ENCODE data around the gene ADARB2.
"Not testable (repeated sequence)": the region's sequence is repeated elsewhere in the genome, so short reads cannot be mapped to it uniquely, and the experiment has no call there.

The ADARB2 gene

DNA sequence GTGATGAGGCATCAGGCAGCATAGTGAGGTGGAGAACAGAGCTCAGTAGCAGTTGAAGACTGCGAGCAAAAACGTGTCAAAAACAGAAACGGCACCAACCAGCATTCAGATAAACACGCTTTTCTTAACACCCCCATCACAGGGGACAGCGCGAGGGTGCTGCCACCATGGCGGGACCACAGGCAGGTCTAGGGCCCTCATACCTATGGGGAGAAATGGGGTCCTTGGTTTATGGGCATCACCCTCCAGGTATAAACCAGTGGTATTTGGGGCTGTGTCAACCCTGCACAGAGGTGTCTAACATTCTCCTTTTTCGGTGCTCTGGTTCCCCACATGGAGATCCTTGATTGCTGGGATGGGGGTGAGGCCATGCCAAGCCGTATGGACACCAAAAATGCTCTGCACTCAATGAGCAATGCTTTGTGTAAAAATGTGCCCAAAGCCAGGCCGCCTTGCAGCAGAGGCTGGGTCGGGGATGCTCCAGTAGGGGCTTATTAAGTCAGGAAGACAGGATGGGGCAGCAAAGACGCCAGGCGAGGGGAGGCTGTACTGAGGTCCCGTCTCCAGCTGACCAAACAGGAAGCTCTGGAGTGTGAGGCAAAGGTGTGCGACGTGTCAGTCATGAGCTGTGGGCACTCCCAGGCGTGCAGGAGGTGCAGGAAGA is 489.6 kb downstream of the ADARB2 start:
- no peak for DNase-seq (ENCODE audit: low read depth in 2 of 3, low spot score in 1 of 3)

DNA sequence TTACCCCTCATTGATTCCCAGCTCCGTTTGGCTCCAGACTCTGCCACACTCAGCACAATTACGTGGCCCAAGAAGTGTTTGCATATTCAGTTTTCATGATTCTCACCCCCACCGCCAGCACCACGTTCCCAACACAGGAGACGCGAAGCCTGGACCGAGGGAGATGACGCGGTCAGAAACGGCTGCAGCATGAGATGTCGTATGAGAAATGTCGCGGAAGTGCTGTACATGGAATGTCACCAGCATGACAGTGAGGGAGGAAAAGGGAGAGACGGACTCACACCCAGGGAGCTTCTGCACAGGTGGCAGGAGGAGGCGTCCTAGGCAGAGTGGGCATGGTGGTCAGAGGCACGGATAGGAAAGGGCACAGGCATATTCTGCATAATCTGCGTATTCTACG is 492.8 kb downstream of the ADARB2 start:
- DNase-seq (ENCODE audit: low read depth in 2 of 3, low spot score in 1 of 3) = no peak

GRCh38 chr10:1243486-1244234 is 493.7 kb downstream of the ADARB2 start:
- DNase-seq (ENCODE audit: low read depth in 2 of 3, low spot score in 1 of 3) = no peak

GRCh38 chr10:1242975-1243374 is 494.4 kb downstream of the ADARB2 start:
- no peak for DNase-seq (ENCODE audit: low read depth in 2 of 3, low spot score in 1 of 3)

DNA sequence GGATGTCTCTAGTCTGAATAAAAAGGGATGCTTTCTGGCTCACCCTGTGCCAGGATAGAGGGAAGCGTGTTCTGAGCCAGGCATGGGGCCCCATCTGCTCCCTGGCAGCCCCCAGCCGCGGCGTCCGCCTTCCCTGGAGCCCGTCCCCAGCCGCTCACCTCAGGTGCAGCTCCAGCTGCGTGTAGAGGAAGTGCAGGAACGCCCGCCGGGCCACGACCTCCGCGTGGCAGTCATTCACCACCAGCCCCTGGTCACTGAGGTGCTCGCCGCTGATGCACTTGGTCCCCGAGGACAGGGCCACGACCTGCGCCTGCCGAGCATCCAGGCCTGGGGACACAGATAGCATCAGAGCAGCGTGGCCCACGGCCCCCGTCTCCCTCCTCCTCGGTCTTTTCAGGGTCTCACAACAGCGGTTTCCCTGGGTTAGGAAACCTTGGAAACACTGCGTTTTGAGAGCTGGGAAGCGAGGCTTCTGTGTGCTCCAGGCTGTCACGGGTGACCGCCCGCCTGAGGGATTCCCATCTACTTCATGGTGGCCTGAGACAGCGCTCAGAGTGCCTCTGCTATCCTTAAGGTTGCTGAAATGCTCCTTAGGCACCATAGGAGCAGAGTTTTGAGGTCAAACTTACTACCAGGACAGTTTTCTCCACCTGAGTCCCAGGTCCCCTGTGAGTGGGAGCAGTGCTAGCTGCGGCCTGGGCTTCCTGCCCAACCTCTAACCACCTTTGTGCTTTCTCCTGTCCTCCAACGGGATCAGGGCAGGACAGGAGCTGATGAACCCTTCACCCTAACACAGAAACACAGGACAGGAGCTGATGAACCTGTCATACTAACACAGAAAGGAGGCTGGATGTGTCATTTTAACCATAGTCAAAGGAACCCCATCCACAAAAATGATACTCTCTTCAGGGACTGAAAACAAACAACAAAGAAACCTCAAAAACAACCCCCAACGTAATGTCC is 495.1 kb downstream of the ADARB2 start:
- DNase-seq (ENCODE audit: low read depth in 2 of 3, low spot score in 1 of 3) = no peak

DNA sequence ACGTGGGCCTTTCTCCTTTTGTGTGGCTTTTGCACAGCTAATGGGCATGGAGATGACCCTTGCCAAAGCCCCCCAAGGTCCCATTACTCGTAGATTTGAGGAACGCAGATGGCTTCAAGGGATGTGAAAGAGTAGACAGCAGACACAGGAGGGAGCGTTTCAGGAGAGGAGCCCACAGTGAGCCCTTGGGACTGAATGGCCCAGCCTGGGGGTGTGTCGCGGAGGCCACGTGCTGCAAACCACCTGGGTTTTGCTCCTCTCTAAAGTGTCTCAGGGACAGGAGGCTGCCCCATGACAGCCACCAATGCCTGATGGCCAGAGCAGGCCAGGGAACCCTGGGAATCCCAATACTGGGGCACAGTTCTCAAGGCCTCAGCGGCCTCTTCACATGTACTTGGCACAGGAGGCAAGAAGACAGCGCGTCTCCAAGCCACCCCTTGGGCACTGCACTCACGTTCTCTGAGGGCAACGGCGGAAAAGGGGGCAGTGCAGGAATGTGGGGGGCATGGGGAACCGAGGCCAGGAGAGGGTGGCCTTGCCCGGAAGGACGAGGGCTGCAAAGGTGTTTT is 495.9 kb downstream of the ADARB2 start:
- DNase-seq (ENCODE audit: low read depth in 2 of 3, low spot score in 1 of 3) = no peak

DNA sequence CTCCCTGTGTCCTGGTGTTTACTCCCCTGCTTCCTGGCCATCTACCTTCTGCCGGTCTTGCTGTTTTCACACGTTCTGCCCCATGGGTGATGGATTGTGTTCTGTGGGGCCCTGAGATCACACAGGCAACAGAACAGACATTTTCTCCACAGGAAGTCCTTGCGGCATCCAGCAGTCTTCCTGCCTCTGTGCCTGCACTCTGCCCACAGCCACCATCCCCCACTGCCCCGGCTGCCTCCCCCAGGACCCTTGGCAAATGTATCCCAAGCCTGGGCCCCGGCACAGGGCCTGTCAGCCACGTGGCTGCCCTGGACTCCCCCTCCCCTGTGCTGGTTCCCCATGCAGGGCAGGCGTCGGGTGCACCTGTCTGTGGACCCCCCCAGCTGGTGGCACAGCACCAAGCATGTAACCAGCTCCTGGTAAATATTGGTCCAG is 497.0 kb downstream of the ADARB2 start:
- no peak for DNase-seq (ENCODE audit: low read depth in 2 of 3, low spot score in 1 of 3)

DNA sequence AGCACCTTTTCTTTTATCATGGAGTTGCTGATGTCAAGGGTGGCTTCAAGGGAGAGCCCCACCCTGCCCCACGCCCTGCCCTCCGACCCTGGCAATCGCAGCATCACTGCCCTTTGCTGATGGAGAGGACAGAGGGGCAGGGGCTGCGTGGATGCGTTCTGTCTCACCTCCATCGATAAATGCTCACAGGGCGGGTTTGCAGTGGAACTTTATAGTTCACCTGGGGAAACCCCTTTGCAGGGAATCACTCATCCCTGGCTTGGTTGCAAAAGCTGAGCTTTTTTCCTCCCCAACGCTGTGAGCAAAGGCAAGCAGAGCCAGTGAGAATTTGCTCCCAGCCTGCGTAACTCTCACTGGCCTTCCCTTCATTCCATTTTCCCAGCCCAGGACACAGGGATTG is 504.3 kb downstream of the ADARB2 start:
- no peak for DNase-seq (ENCODE audit: low read depth in 2 of 3, low spot score in 1 of 3)

DNA sequence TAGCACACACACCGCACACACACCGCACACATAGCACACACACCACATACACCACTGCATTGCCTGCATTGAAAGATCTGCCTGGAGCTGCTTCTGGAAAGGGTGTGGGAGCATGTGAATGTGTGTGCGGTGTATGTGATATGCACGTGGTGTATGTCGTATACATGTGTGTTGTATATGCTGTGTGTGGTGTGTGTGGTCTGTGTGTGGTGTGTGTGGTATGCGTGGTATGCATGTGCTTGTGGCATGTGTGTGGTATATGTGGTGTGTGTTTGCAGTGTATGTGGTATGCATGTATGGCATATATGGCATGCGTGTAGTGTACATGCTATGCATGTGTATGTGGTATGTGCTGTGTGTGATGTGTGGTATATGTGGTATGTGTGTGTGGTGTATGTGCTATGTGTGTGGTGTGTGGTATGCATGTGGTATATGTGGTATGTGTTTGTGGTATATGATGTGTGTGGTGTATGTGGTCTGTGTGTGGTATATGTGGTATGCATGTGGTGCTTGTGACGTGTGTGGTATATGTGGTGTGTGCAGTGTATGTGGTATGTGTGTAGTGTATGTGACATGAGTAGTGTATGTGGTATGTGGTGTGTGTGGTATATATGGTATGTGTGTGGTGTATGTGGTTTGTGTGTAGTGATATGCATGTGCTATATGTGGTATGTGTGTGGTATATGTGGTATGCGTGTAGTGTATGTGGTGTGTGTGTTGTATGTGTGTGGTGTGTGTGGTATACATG is 505.0 kb downstream of the ADARB2 start:
- DNase-seq (ENCODE audit: low read depth in 2 of 3, low spot score in 1 of 3) = no peak

GRCh38 chr10:1230592-1231275 is 506.6 kb downstream of the ADARB2 start:
- DNase-seq (ENCODE audit: low read depth in 2 of 3, low spot score in 1 of 3) = no peak

GRCh38 chr10:1230138-1230537 is 507.2 kb downstream of the ADARB2 start:
- no peak for DNase-seq (ENCODE audit: low read depth in 2 of 3, low spot score in 1 of 3)

- no peak for DNase-seq (ENCODE audit: low read depth in 2 of 3, low spot score in 1 of 3)
Observed at GRCh38 chr10:1229574-1229973, 507.8 kb downstream of the ADARB2 start.

DNA sequence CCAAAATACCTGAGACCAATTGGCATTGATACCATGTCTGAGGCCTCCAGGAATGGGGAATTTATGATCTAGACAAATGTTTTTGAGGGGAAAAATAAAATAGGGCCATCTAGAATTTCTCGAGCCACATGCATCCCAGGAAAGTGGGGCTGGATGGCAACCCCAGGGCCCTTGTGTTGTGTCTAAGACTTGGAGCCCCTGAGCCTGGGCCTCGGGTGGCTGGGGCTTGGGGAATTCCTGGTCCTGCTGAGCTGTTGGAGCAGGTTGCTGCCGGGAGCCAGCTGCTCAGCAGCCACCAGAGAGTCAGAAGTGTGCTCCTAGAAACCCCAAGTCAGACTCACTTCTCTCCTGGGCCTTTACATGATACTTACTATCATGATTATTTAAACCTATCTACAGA is 508.2 kb downstream of the ADARB2 start:
- no peak for DNase-seq (ENCODE audit: low read depth in 2 of 3, low spot score in 1 of 3)

GRCh38 chr10:1228467-1228975 is 508.8 kb downstream of the ADARB2 start:
- no peak for DNase-seq (ENCODE audit: low read depth in 2 of 3, low spot score in 1 of 3)

DNA sequence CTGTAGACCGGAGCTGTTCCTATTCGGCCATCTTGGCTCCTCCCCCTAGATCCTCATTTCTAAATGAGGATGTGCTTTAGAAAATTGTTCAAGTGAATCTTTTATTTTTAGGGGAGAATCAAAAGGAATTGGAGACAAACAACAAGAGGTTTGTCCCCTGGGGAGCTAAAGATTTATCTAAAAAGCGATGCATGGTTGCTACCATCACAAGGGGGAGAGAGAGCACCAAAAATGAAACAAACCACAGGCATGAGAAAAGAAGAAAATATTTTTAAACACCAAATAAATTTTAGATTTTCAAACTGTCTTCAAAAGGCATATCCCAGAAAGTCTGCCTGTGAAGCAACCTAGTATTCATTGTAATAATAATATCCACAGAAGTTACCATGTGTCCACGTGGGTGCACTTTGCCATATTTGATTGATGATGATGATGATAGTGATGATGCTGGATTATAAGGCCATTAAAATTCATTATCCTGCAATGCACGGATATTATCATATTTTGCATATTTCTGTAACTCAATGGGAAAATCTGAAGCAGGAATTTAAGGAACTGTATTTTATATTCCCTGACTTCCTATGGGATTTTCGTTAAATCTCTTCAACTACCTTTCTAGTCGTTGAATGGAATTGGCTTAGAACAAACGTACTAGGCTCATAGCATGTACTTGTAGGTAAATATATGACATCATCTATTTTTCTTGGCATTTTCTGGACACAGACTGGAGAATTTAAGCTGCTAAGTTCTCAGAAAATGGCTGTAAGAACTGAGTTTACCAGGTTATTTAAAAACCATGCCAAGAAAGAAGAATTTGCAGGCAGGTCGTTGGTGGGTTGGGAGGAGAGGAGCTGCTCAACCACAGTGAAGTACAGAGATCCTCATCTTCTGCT is 509.6 kb downstream of the ADARB2 start:
- no peak for DNase-seq (ENCODE audit: low read depth in 2 of 3, low spot score in 1 of 3)

GRCh38 chr10:1226907-1227306 is 510.4 kb downstream of the ADARB2 start:
- DNase-seq (ENCODE audit: low read depth in 2 of 3, low spot score in 1 of 3) = not testable (repeated sequence)

DNA sequence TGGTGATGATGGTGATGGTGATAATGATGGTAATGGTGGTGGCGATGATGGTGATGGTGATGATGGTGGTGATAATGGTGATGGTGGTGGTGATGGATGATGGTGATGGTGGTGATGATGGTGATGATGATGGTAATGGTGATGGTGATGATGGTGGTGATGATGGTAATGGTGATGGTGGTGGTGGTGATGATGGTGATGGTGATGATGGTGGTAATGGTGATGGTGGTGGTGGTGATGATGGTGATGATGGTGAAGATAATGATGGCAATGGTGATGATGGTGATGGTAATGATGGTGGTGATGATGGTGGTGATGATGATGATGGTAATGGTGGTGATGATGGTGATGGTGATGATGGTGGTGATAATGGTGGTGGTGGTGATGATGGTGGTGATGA is 517.5 kb downstream of the ADARB2 start:
- DNase-seq (ENCODE audit: low read depth in 2 of 3, low spot score in 1 of 3) = not testable (repeated sequence)

DNA sequence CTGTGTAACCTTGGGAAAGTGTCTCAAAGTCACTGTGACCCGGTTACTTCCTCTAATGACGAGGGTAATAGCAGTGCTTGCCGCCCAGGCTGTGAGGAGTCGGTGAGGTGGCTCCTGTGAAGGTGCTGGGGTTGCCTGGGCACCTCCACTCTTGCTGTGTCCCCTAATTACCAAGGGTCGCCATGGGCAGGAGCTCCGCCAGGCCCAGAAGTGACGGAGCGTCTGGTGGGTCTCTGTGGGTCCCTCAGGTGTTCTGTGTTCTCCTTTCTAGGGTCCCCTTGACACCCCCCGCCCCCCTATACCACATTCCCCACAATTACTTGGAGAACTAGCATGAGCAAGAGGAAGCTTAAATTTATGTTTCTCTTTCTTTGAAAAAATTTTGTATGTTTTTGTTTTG is 519.7 kb downstream of the ADARB2 start:
- DNase-seq (ENCODE audit: low read depth in 2 of 3, low spot score in 1 of 3) = no peak

DNA sequence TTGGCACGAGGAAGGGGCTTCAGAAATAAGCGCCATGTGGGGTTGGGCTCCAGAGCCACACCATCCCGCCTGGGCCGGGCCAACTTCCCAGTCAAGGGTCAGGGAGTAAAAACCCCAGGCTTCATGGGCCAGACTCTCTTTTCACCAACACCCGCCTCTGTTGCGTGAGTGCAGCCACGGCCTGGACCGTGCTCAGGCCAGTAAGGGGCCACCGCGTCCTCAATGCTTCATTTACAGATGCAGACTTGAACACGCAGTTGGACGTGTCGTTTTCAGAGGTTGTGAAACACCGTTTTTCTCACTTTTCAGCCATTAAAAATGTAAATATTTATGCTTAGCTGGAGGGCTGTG is 520.1 kb downstream of the ADARB2 start:
- DNase-seq (ENCODE audit: low read depth in 2 of 3, low spot score in 1 of 3) = no peak
